Measurements from ENCODE around the gene TNFRSF1A. TPM values are rescaled to one million over a fixed set of nuclear protein-coding genes. Genes with fewer than 3 reads are reported as not detected.
"Not testable (repeated sequence)": the region's sequence is repeated elsewhere in the genome, so short reads cannot be mapped to it uniquely, and the experiment has no call there.

The TNFRSF1A gene
- total RNA-seq, 1 donor from 2014 or later, result 70.4 TPM

- TF ChIP-seq CTCF (IDR thresholded peaks at IDR 0.05; ENCODE audit: unreplicated experiment), result no peak
- no peak overlapping the region for H3K4me3 Mint-ChIP-seq
- H3K27ac Mint-ChIP-seq, result no peak overlapping the region
- H3K27me3 Mint-ChIP-seq (ENCODE audit: low read depth), result no peaks in the 10 kb centered on the region
- H3K9me3 Mint-ChIP-seq, result no peaks in the 10 kb centered on the region
- DNase-seq (ENCODE audit: low spot score in 2 of 2, unreplicated experiment in 2 of 2), result no peak
- H3K4me1 Mint-ChIP-seq, result peaks cover 35% of the 10 kb centered on the region
- no peaks in the 10 kb centered on the region for H3K36me3 Mint-ChIP-seq
Measured at GRCh38 chr12:6343518-6343917, 1.6 kb upstream of the TNFRSF1A start.

- Mint-ChIP-seq H3K27ac (no peak overlapping the region), H3K9me3 (no peaks in the 10 kb centered on the region), H3K27me3 (ENCODE audit: low read depth) (no peaks in the 10 kb centered on the region)
Measured at GRCh38 chr12:6342140-6342889, 439 bp upstream of the TNFRSF1A start.

GRCh38 chr12:6340745-6341416 lies 995 bp downstream of the TNFRSF1A start:
- Mint-ChIP-seq H3K4me3 (no peak overlapping the region), H3K27me3 (ENCODE audit: low read depth) (no peaks in the 10 kb centered on the region), H3K36me3 (no peaks in the 10 kb centered on the region), H3K9me3 (no peaks in the 10 kb centered on the region), H3K27ac (no peak overlapping the region), H3K4me1 (peaks cover 31% of the 10 kb centered on the region)
- TF ChIP-seq CTCF (IDR thresholded peaks at IDR 0.05; ENCODE audit: unreplicated experiment), result no peak
- DNase-seq (ENCODE audit: low spot score in 2 of 2, unreplicated experiment in 2 of 2), result no peak

More at GRCh38 chr12:6342140-6342889, 439 bp upstream of the TNFRSF1A start:
- TF ChIP-seq CTCF (IDR thresholded peaks at IDR 0.05; ENCODE audit: unreplicated experiment), result no peak
- Mint-ChIP-seq H3K4me3 (no peak overlapping the region), H3K36me3 (no peaks in the 10 kb centered on the region), H3K4me1 (peaks cover 35% of the 10 kb centered on the region)
- no peak for DNase-seq (ENCODE audit: low spot score in 2 of 2, unreplicated experiment in 2 of 2)

DNA sequence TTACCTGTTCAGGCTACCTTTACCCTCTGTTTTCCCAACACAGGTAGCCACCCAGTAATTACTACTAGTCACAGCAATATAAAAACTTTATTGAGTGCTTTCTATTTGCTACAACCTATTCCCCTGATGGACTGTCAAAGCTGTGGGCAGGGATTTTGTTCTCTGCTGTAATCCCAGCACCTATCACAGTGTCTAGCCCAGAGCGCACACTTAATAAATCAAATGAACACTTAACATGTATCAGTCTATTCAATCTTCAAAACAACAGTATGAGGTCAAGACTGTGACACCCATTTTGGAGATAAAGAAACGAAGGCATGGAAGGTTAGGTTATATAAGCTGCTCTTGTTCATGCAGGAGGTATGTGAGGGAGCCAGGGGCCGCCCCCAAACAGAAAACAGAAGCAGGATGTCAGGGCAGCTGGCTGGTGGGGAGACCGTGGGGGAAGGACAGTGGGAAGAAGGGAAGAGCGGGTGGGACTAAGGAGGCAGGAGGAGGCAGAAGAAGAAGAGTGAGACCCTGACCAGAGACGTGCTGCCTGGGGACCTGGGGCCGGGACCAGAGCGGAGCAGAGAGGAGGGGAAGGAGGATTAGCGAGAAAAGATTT lies 1.7 kb downstream of the TNFRSF1A start:
- Mint-ChIP-seq H3K27me3 (ENCODE audit: low read depth) (no peaks in the 10 kb centered on the region), H3K27ac (no peak overlapping the region), H3K4me1 (peaks cover 26% of the 10 kb centered on the region), H3K4me3 (no peak overlapping the region), H3K9me3 (no peaks in the 10 kb centered on the region), H3K36me3 (no peaks in the 10 kb centered on the region)
- no peak for DNase-seq (ENCODE audit: low spot score in 2 of 2, unreplicated experiment in 2 of 2)
- TF ChIP-seq CTCF (IDR thresholded peaks at IDR 0.05; ENCODE audit: unreplicated experiment), result no peak

- Mint-ChIP-seq H3K36me3 (peaks cover 3% of the 10 kb centered on the region), H3K4me3 (no peak overlapping the region), H3K27me3 (ENCODE audit: low read depth) (no peaks in the 10 kb centered on the region), H3K27ac (no peak overlapping the region), H3K9me3 (no peaks in the 10 kb centered on the region), H3K4me1 (peaks cover 26% of the 10 kb centered on the region)
- DNase-seq (ENCODE audit: low spot score in 2 of 2, unreplicated experiment in 2 of 2), result no peak
- TF ChIP-seq CTCF (IDR thresholded peaks at IDR 0.05; ENCODE audit: unreplicated experiment), result no peak
Measured at GRCh38 chr12:6338955-6339354, 2.9 kb downstream of the TNFRSF1A start.

DNA sequence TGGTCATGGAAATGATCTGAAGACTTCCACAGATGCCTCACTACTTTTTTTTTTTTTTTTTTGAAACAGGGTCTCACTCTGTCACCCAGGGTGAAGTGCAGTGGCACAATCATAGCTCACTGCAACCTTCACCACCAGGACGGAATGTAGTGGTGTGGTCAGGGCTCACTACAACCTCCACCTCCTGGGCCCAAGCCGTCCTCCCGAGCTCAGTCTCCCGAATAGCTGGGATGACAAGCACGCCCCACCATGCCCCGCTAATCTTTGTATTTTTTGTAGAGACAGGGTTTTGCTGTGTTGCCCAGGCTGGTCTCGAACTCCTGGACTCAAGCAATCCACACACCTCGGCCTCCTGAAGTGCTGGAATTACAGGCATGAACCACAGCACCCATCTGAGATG lies 3.3 kb downstream of the TNFRSF1A start:
- H3K27ac Mint-ChIP-seq; H3K36me3 Mint-ChIP-seq; H3K27me3 Mint-ChIP-seq (ENCODE audit: low read depth); H3K9me3 Mint-ChIP-seq; H3K4me3 Mint-ChIP-seq; DNase-seq (ENCODE audit: low spot score in 2 of 2, unreplicated experiment in 2 of 2): not testable (repeated sequence)
- peaks cover 23% of the 10 kb centered on the region for H3K4me1 Mint-ChIP-seq

Measured in mesothelial cell of epicardium (in vitro differentiated cells).